AG09309 (cell line): ENCODE measurements around the gene ZDHHC13.

ENCODE experiments used
- DNase-seq: peaks from one replicate; pipeline ENCODE4 v3.0.0-alpha.2; 2010; ENCODE audit warnings: low read depth
- H3K4me3 ChIP-seq: 2 replicates; pipeline ENCODE4 v1.5.1; 2011; ENCODE audit warnings: mild to moderate bottlenecking, low read depth, low read length, moderate library complexity; ENCODE audit not compliant: control insufficient read depth
- TF ChIP-seq, protein P1 (sequence below): IDR thresholded peaks from 2 replicates; pipeline ENCODE4 v1.5.1; 2011; ENCODE audit warnings: mild to moderate bottlenecking, low read depth, low read length, inconsistent platforms; ENCODE audit not compliant: insufficient read depth, control insufficient read depth; ENCODE audit errors: missing control alignments

ZDHHC13 gene

DNA sequence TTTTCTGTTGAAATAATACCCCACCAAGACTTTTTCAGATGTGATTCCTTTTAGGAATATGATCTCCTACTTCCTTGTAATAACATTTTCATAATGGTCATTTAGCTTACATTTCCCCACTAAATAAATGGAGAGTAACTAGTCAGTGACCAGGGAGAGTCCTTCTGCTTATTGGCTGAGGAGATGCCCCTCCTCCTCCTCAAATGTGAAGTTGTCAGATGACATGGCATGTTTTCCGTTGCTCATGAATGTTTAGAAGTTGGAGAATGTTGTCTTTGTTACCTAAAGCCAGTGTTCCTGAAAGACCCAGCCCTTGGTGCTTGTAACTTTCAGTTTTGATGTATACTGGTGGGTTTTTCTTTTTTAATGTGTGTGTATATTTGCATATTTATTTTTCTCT lies 46.6 kb downstream of the ZDHHC13 start:
- H3K4me3 ChIP-seq: no peak overlapping the region
- TF ChIP-seq, protein P1, sequence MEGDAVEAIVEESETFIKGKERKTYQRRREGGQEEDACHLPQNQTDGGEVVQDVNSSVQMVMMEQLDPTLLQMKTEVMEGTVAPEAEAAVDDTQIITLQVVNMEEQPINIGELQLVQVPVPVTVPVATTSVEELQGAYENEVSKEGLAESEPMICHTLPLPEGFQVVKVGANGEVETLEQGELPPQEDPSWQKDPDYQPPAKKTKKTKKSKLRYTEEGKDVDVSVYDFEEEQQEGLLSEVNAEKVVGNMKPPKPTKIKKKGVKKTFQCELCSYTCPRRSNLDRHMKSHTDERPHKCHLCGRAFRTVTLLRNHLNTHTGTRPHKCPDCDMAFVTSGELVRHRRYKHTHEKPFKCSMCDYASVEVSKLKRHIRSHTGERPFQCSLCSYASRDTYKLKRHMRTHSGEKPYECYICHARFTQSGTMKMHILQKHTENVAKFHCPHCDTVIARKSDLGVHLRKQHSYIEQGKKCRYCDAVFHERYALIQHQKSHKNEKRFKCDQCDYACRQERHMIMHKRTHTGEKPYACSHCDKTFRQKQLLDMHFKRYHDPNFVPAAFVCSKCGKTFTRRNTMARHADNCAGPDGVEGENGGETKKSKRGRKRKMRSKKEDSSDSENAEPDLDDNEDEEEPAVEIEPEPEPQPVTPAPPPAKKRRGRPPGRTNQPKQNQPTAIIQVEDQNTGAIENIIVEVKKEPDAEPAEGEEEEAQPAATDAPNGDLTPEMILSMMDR: no peak
- no peak for DNase-seq

DNA sequence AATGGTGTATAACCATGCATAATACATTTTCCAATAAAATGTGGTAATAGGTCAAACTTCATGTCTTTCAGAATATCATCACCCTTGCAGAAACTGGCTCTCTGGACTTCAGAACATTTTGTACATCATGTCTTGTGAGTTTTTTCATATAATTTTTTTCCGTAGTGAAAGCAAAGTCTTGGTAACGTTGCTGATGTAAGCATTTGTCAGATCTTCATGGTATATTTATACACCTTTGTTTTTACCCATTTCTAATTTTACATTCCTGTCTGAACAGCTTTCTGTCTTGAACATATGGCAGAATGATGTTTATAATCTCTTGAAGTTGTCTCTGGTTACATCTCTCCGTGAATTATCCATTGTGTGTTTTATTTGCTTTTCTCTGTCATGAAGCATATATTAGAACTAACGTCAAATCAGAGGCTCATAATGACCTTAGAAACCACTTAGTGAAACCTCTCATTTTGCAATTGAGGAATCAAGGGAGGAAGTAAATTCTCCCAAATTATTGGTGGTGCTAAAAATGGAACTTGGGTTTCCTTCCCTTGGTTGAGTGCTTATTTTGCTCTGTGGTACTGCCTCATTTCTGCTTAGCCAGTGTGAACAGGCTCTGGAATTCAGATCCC lies 47.4 kb downstream of the ZDHHC13 start:
- no peak for DNase-seq
- no peak overlapping the region for H3K4me3 ChIP-seq
- TF ChIP-seq, protein P1: no peak

DNA sequence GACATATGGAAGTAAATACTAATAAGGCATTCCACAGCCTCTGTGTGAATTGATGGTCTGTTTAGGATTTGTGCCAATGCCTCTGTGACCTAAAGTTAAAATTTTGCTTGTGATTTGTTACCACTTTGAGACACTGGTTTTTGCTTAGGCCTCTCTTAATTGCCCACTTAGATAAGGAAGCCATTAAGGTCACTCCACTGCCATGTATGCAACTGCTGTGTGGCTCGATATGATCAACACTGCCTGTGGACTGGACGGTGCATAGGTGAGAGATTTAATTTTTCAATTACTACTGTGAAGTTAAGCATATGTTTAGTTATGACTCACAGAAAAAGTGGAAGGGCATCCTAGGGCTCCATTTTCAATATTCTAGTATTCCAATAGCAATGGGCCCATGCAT lies 47.9 kb downstream of the ZDHHC13 start:
- H3K4me3 ChIP-seq: no peak overlapping the region
- no peak for DNase-seq
- TF ChIP-seq, protein P1: no peak

DNA sequence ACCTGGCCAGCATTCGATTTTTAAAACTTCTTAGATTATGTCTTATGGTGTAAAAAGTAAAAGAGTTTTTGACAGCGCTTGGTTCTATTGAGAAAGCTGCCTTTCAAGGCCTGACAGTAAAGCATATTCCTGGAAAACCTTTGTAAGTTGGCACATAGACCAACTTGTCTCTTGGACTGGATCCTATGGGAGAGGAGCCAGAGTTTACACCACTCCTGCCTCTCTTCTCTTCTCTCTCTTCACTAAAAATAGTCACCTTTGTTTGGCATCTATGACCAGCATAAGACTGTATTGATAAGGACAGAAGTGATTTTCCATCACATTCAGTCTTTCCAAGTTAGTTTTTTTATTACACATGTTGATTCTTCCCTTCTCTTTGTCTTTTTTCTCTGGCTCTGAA lies 51.1 kb downstream of the ZDHHC13 start:
- TF ChIP-seq, protein P1: no peak
- no peak for DNase-seq
- no peak overlapping the region for H3K4me3 ChIP-seq

DNA sequence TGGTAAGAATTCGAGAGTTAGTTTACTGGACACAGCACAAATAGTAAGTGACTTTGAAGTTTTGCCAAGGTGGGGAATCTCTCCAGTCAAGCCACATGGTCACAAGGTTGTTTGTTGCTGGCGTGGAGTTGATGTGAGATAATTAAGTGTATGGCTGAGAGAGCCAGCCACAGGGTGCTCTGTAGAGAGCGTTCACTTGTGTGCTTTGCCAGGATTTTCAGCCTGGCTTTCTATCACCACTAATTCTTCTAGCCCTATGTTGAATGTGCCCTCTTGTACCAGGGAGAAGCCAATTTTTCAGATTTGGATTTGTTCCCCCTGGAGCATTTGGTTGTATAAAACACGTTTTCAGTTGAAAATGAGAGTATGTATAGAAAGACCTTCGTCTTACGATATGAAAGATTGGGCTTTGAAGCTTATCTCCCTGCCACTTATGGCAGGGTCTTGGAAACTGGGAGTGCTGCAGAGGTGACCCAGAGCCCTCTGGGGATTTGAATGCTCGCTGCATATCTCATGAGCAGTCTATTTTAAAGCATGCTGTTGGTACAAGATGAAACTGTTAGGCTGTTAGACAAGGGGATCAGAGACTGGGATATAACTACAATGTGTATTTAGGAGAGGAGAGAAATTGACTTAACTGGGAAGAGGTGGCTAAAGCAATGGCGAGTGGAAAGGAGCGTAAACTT lies 56.2 kb downstream of the ZDHHC13 start:
- H3K4me3 ChIP-seq: no peak overlapping the region
- TF ChIP-seq, protein P1: no peak
- no peak for DNase-seq

DNA sequence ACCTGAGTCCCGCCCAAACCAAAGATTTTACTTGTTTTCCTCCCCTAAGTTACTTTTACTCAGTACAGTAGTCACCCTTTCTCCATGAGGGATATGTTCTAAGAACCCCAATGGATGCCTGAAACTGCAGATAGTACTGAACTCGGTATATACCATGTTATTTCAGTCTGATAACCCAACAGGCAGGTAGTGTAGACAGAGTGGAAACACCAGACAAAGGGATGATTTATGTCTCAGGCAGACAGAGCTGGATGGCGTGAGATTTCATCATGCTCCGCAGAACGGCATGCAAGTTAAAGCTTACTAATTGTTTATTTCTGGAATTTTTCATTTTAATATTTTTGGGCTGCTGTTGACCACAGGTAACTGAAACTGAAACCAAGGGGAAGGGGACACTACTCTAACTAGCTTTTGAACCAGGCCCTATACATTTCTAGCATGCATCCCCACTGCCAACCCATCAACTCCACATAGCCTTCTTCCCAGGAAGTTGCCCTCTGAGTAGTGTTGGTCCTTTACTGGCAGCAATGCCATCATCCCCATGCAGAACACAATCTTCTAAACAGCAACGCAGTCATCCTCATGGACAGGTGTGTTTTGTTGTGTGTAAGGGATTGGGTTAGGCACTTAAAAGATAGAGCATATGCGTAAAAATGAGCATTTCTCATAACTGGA lies 57.1 kb downstream of the ZDHHC13 start:
- no peak for DNase-seq
- H3K4me3 ChIP-seq: no peak overlapping the region
- TF ChIP-seq, protein P1: no peak
